COR-L47 (cell line): ENCODE data around the gene CPNE1.
"Not testable (repeated sequence)": the region's sequence is repeated elsewhere in the genome, so short reads cannot be mapped to it uniquely, and the experiment has no call there.

ENCODE experiments used
- DNase-seq: peaks from one replicate; lab custom pipeline; 2025; lab: John Stamatoyannopoulos, UW

The CPNE1 gene

GRCh38 chr20:35698298-35699126 lies 33.8 kb upstream of the CPNE1 start:
- DNase-seq = no peak

DNA sequence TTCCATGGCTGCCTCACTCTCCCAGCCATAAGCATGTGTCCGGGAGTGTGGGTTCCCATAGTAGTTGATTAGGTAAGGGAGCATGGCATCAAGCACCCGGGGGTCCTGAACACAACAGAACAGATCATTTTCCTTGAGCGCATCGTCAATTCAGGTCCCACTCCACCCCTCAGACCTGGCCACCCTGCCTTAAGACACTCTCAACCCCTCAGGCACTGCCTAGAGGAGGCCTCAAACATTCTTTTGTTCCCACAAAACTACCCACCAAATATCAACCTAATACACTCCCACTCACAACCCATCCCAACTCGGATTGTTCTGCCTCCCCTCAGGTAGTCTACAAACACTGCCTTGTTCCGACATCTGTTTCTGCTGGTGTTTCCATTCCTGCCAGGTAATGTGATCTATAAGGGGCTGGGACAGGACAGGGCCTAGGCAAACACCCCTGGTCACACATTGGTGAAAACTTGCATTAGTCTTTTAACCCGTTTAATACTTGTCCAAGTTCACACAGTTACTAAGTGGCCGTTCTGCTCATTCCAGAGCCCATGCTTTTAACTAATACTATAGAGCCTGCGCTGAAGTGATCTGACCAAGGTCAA lies 33.1 kb upstream of the CPNE1 start:
- no peak for DNase-seq

DNA sequence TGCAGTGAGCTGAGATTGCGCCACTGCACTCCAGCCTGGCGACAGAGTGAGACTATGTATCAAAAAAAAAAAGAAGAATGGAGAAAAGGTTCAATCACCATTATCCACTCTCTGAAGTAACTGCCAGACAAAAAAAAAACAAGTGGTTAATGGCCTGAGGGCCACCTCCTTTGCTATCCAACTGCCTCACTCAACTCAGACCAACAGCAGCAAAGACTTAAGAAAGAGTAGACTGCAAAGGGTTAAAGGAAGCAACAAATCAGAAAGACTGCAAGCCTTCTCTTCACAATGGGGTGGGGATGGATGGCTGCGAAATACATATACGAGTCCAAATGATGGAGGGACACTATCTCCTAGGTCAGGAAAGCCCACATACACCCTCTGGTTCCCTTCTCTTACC lies 31.3 kb upstream of the CPNE1 start:
- no peak for DNase-seq

GRCh38 chr20:35695245-35695749 lies 30.6 kb upstream of the CPNE1 start:
- DNase-seq = no peak

DNA sequence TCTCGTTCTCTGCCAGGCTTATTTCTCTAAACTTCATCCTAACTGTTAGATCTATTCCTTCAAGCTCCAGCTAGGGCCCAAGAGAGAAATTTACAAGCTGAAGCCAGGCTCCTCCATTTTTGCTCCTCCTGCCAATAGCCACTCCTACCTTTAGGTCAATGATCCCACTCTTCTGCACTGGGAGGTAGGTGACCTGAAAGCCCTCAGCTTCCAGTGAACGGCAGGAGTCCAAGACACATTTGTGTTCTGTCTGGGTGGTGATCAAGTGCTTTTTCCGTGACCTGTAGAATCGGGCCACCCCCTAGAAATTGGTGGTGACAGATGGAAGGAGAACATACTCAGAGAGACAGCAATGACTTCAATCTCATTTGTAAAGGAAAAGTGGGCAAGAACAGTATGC lies 25.6 kb upstream of the CPNE1 start:
- DNase-seq = no peak

GRCh38 chr20:35686872-35687271 lies 22.2 kb upstream of the CPNE1 start:
- not testable (repeated sequence) for DNase-seq

DNA sequence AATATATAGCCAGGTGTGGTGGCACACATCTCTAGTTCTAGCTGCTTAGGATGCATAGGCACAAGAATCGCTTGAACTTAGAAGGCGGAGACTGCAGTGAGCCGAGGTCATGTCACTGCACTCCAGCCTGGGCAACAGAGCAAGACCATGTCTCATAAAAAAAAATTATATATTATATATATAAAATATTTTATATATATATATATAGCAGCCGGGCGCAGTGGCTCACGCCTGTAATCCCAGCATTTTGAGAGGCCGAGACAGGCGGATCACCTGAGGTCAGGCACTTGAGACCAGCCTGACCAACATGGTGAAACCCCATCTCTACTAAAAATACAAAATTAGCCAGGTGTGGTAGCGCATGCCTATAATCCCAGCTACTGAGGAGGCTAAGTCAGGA lies 20.7 kb upstream of the CPNE1 start:
- not testable (repeated sequence) for DNase-seq

- DNase-seq = no peak
These were observed 17.3 kb upstream of the CPNE1 start for GRCh38 chr20:35681960-35682359.

DNA sequence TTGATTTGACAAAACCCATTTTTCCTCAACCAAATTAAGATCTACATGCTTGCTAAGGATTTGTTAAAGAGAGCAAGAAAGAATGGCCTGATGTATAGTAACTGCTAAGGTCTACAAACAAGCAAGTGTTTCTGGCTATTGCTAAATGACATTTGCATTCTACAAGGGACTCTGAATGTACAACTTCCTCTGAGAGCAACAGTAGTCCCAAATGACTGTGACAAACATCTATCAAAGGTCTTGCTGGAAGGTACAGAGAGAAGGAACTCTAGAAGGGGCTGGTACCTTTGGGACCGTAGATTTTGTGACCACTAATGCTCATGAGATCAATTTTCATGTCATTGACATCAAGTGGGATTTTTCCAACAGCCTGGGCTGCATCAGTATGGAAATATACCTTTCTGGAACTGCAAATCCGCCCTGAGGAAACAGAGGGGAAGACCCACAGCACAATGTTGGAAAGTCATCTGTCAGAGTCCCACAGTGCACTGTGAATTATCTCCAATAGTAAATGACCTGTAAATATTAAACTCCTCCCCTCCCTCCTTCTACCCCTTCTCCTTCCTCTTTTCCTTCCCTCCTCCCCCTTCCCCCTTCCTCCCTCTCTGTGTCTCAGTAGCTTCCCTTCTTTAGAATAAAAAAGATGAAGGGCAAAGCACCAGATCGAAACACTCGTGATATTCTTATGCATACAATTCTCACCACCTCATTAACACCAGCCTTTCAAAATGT lies 15.9 kb upstream of the CPNE1 start:
- DNase-seq = no peak

DNA sequence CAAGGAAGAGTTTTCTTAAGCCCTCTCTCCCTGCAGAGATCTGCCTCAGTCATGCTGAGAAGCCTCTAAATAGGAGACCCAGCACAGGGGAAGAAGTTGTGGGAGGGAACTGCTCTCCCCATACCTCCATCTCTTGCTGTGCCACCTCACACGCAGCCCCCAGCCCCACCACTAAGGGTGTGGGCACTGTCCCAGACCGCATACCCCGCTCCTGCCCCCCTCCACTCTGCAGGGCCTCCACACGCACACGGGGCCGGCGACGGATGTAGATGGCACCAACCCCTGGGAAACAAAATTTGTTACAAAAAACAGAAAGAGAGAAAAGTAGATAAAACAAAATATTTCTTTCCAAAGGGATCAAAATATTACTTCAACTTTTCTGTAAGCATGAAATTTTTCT lies 10.2 kb upstream of the CPNE1 start:
- DNase-seq = no peak

- no peak for DNase-seq
These were observed 9.2 kb upstream of the CPNE1 start for GRCh38 chr20:35673884-35674283.

DNA sequence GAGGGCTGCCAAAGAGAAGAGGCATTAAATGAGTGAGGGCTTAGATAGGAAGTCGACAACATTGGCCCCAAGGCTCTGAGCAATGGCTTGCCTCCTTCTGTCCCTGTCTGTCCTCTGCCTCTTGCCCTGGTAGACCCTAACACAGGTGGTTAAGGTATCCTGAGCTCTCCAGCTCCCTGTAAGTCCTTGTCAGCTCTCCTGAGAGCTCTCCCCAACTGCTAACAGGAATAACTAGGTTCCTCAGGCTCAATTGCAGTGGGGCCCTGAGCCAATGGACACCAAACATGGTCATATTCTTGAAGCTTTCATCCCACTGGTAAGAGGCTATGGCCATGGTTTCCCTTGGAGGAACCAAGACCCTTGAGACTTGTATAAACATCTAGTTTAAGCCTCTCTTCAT lies 5.0 kb upstream of the CPNE1 start:
- DNase-seq = no peak

DNA sequence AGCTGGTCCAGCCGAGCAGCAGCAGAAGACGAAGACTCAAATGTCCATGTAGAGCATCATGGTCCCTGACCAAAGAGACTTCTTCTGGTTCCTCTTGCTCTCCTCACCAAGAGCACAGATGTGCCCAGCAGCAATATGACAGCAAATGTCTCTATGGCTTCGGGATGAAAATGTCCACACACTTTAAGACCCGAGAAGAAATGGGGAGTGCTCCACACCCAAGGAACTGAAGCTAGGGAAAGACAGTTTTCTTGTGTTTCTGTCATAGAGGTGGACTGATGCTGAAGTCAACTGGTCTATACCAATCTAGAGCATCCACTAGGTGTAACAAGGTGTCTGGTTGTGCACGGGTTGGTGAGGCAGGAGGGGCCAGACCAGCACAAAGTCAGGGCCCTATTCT lies 4.5 kb upstream of the CPNE1 start:
- DNase-seq = no peak

GRCh38 chr20:35665949-35666288 lies 1.2 kb upstream of the CPNE1 start:
- no peak for DNase-seq

DNA sequence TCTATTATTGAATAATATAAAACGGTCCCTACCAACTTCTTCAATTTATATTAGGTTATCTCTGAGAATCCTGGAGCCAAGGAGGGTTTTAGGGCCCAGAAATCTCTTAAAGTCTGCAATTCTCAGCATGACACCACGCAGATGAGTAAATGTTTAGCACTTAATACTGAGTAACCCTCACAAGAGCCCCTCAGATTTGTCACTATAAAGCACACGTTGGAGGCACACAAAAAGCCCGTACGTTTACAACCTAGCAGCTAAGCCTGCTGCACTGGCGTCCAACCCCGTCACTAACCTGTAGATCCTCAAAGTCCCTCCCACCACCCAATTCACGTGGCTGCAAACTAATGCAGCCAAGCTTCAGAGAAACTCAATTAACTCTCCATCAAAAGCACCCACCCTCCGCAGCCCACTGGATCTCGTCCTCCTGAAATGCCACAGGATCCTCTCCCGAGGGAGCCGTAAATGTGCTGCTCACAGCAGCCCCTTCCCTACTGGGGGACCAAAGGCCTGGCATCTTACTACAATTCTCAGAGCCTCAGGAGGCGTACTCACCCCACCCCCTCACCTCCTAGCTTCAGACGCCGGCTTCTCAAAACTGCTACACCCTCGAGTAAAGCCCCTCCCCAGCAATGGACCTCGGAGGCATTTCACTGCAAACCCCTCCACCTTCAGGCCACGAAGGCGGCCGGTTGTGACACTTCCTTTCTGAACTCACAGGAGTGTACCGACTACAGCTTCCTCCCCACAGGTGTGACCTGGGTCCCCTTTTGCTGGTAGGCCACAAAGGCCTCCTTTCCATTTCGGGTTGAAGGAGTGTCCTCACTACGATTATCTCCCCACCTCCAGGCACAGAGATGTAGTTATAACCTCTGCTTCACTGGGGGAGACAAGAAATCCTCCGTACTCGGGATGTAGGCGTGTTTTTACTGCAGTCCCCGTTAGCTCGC lies 909 bp downstream of the CPNE1 start:
- peak; percentile 35 for DNase-seq

GRCh38 chr20:35662551-35662950 lies 2.1 kb downstream of the CPNE1 start:
- no peak for DNase-seq

DNA sequence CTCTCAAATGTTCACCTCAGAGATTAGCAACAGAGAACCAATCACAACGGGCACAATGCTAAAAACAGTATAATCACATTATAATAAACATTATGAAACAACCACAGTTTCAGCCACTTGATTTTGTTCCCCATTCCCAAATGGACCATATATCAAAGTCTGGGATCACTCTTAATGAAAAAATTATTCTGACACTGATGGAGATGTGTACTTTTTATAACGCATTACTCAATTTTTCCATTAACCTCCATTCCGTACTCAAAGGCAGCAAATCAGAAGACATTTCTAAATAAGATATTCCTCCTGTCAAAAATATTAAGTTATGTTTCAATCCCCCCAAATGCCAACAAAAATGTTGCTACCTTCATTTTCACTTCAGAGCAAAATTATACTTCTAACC lies 2.8 kb downstream of the CPNE1 start:
- DNase-seq = no peak

DNA sequence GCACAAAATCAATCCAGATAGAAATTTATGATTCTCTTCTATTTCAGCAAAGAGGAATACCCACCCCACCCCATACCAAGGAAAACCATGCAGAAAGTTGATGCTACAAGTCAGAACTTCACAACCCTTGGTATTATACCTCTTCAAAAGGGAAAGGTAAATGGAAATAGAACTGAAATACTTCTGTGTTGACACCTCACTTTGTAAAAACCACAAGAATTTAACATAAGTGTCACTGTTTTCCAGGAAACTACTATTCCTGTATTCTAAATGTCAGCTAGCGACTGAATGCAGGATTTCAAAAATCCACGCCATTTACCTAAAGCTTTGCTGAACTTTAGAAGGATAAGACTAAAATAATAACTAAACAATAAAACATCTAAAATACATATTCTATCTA lies 3.6 kb downstream of the CPNE1 start:
- DNase-seq = no peak

- no peak for DNase-seq
These were observed 4.4 kb downstream of the CPNE1 start for GRCh38 chr20:35660122-35660937.

GRCh38 chr20:35657271-35657670 lies 7.4 kb downstream of the CPNE1 start:
- DNase-seq = no peak

DNA sequence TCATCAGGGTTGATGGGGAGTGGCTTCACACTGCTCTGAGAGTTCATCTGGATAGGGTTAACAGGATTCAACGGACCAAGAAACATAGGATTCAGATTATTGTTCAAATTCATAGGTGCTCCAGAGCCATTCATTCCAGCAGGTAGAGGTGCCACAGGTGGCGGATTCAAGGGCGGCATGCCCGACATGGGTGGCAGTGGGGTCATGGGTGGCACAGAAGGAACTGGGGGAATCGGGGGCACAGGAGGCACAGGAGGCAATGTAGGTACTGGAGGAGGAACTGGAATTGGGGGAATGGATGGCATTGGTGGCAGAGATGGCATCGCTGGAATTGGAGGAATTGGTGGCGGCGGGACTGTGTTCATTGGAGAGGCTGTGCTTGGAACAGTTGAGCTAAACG lies 10.3 kb downstream of the CPNE1 start:
- DNase-seq = no peak
